ENCODE measurements around the gene C5orf52. TPM values are rescaled to one million over a fixed set of nuclear protein-coding genes. Genes with fewer than 3 reads are reported as not detected.

The C5orf52 gene
- total and polyA plus RNA-seq, 2 experiments from 2014 or later: not detected

- peaks cover 5% of the 10 kb centered on the region; the same call in 2 of the 3 replicates for H3K36me3 Mint-ChIP-seq (ENCODE audit: low read depth)
- Histone ChIP-seq H3K27me3 (ENCODE audit: insufficient read depth) (no peaks in the 10 kb centered on the region), H3F3A (replicated peaks; ENCODE audit: low read depth) (no peaks in the 10 kb centered on the region), H3K36me3 (ENCODE audit: insufficient read depth) (peaks cover 4% of the 10 kb centered on the region; the same call in 1 of the 2 replicates), H3K27ac (ENCODE audit: low read depth) (no peak overlapping the region), H2AFZ (no peak overlapping the region), H3K4me2 (no peak overlapping the region), H3K79me2 (replicated peaks; ENCODE audit: insufficient read depth) (no peaks in the 10 kb centered on the region), H4K20me1 (replicated peaks; ENCODE audit: insufficient read depth) (no peaks in the 10 kb centered on the region), H3K4me3 (no peak overlapping the region), H3K4me1 (ENCODE audit: insufficient read depth) (no peaks in the 10 kb centered on the region), H3K9me2 (ENCODE audit: insufficient read depth) (no peaks in the 10 kb centered on the region)
- no peak overlapping the region for H3K27ac Mint-ChIP-seq
- ATAC-seq (no peak), DNase-seq (ENCODE audit: low spot score) (no peak)
- no peak overlapping the region for H3K4me3 Mint-ChIP-seq
- peaks cover 4% of the 10 kb centered on the region for H3K27me3 Mint-ChIP-seq (ENCODE audit: insufficient read depth, low read depth, poor library complexity)
- no peak for TF ChIP-seq POLR2AphosphoS5 (IDR thresholded peaks at IDR 0.05; ENCODE audit: low read depth)
- peaks cover 43% of the 10 kb centered on the region for H3K9me3 Mint-ChIP-seq
- H3K4me1 Mint-ChIP-seq: no peaks in the 10 kb centered on the region
These were observed 12.4 kb upstream of the C5orf52 start for GRCh38 chr5:157658893-157659292.

- H3K4me3 ChIP-seq: no peak overlapping the region
- no peaks in the 10 kb centered on the region for H3K9me2 ChIP-seq (ENCODE audit: insufficient read depth)
- DNase-seq (ENCODE audit: low spot score): no peak
- no peak overlapping the region for H3K4me3 Mint-ChIP-seq
- TF ChIP-seq STAT1 (IDR thresholded peaks at IDR 0.05; ENCODE audit: unreplicated experiment) (no peak), JUNB (IDR thresholded peaks at IDR 0.05; ENCODE audit: unreplicated experiment) (no peak), ZNF331 (CRISPR knock-in tag; IDR thresholded peaks at IDR 0.05; ENCODE audit: low read depth) (no peak), ETS1 (IDR thresholded peaks at IDR 0.05) (no peak), REST (IDR thresholded peaks at IDR 0.05; ENCODE audit: unreplicated experiment) (no peak), ZNF114 (CRISPR knock-in tag; IDR thresholded peaks at IDR 0.05) (no peak), POLR2AphosphoS5 (IDR thresholded peaks at IDR 0.05; ENCODE audit: low read depth) (no peak), CREB1 (CRISPR knock-in tag; IDR thresholded peaks at IDR 0.05; ENCODE audit: low read depth) (no peak), EZH2 (IDR thresholded peaks at IDR 0.05; ENCODE audit: low read depth, unreplicated experiment) (no peak)
- no peaks in the 10 kb centered on the region for H3F3A ChIP-seq (replicated peaks; ENCODE audit: low read depth)
- no peak overlapping the region for H2AFZ ChIP-seq
- H3K36me3 ChIP-seq (ENCODE audit: insufficient read depth): peaks cover 4% of the 10 kb centered on the region; the same call in 1 of the 2 replicates
- H3K9me3 Mint-ChIP-seq: peaks cover 42% of the 10 kb centered on the region
- H3K4me1 Mint-ChIP-seq: no peaks in the 10 kb centered on the region
- no peak overlapping the region for H3K4me2 ChIP-seq
- no peaks in the 10 kb centered on the region for H3K27me3 ChIP-seq (ENCODE audit: insufficient read depth)
- H3K27ac Mint-ChIP-seq: no peak overlapping the region
- ATAC-seq: no peak
- no peak overlapping the region for H3K27ac ChIP-seq (ENCODE audit: low read depth)
- no peaks in the 10 kb centered on the region for H4K20me1 ChIP-seq (replicated peaks; ENCODE audit: insufficient read depth)
- H3K4me1 ChIP-seq (ENCODE audit: insufficient read depth): no peaks in the 10 kb centered on the region
- H3K36me3 Mint-ChIP-seq (ENCODE audit: low read depth): peaks cover 5% of the 10 kb centered on the region; the same call in 2 of the 3 replicates
- no peaks in the 10 kb centered on the region for H3K79me2 ChIP-seq (replicated peaks; ENCODE audit: insufficient read depth)
- peaks cover 2% of the 10 kb centered on the region for H3K27me3 Mint-ChIP-seq (ENCODE audit: insufficient read depth, low read depth, poor library complexity)
These were observed 11.3 kb upstream of the C5orf52 start for GRCh38 chr5:157659868-157660660.

Data from GM23338 (cell line).